SK-N-SH treated with all-trans-retinoic acid at 6 μM for 48 hours (cell line): ENCODE measurements around the gene CNTNAP2.

Experiments
- SNAI2 ChIP-seq: fragments of 250-450 bp; sonication (Bioruptor Pico); IDR thresholded peaks from 2 replicates; pipeline ENCODE4 v1.5.0; 2020; ENCODE audit warnings: mild to moderate bottlenecking, moderate library complexity
- TSHZ2 ChIP-seq: fragments of 250-450 bp; sonication (Bioruptor Pico); IDR thresholded peaks from 2 replicates; pipeline ENCODE4 v1.5.0; 2020; ENCODE audit warnings: mild to moderate bottlenecking, moderate library complexity
- ZFP30 ChIP-seq: fragments of 450-650 bp; formaldehyde crosslinking; IDR thresholded peaks from 2 replicates; pipeline ENCODE4 v1.5.0; 2022; ENCODE audit warnings: mild to moderate bottlenecking, moderate library complexity

GRCh38 chr7:147041438-147041837, 924.8 kb downstream of the CNTNAP2 start:
- TF ChIP-seq ZFP30 (CRISPR knock-in tag) (no peak), SNAI2 (no peak), TSHZ2 (CRISPR knock-in tag) (no peak)
